ENCODE results near the gene ZBTB45.

GRCh38 chr19:58529405-58529804, 9.8 kb upstream of the ZBTB45 start:
- TF ChIP-seq CTCF (IDR thresholded peaks at IDR 0.05) (no peak), EZH2phosphoT487 (IDR thresholded peaks at IDR 0.05) (no peak), EZH2 (IDR thresholded peaks at IDR 0.05) (no peak)

All from neural progenitor cell (in vitro differentiated cells).